ENCODE data around the gene CFAP43.
A peak's percentile ranks its signal among the peaks of the same experiment; 100 is the strongest.

CFAP43 gene

GRCh38 chr10:104090611-104091010, 141.6 kb downstream of the CFAP43 start:
- no peak for DNase-seq (ENCODE audit: low spot score)

GRCh38 chr10:104089621-104090020, 142.5 kb downstream of the CFAP43 start:
- no peak for DNase-seq (ENCODE audit: low spot score)

- no peak for DNase-seq (ENCODE audit: low spot score)
Measured at GRCh38 chr10:104088239-104088638, 143.9 kb downstream of the CFAP43 start.

GRCh38 chr10:104085801-104086400, 146.3 kb downstream of the CFAP43 start, which contains the start of gene COL17A1:
TSS of gene COL17A1 (minus strand) at chr10:104085880. CDS start at chr10:104080673, 5,207 bp downstream.
- DNase-seq (ENCODE audit: low spot score), result no peak

- no peak for DNase-seq (ENCODE audit: low spot score)
Measured at GRCh38 chr10:104084482-104085142, 147.6 kb downstream of the CFAP43 start.

GRCh38 chr10:104081998-104082397, 150.2 kb downstream of the CFAP43 start:
- no peak for DNase-seq (ENCODE audit: low spot score)

- DNase-seq (ENCODE audit: low spot score), result peak; percentile 20
Measured at GRCh38 chr10:104080762-104081161, 151.4 kb downstream of the CFAP43 start.

All from GM03348 (cell line).